Measurements from ENCODE around the gene PRKAB2.
"Not testable (repeated sequence)": the region's sequence is repeated elsewhere in the genome, so short reads cannot be mapped to it uniquely, and the experiment has no call there.

PRKAB2 gene

GRCh38 chr1:147172168-147173016 is at the start of gene PRKAB2:
TSS of gene PRKAB2 (minus strand) at chr1:147172470. CDS start at chr1:147172144, 326 bp downstream.
- DNase-seq (ENCODE audit: low read depth, low spot score) = peak; percentile 73

GRCh38 chr1:147218606-147219005 is 46.3 kb upstream of the PRKAB2 start:
- no peak for DNase-seq (ENCODE audit: low read depth, low spot score)

GRCh38 chr1:147217141-147217540 is 44.9 kb upstream of the PRKAB2 start:
- DNase-seq (ENCODE audit: low read depth, low spot score) = no peak

- no peak for DNase-seq (ENCODE audit: low read depth, low spot score)
Observed at GRCh38 chr1:147216124-147216523, 43.9 kb upstream of the PRKAB2 start.

- DNase-seq (ENCODE audit: low read depth, low spot score) = no peak
Observed at GRCh38 chr1:147215540-147215916, 43.3 kb upstream of the PRKAB2 start.

GRCh38 chr1:147214842-147215539 is 42.7 kb upstream of the PRKAB2 start:
- no peak for DNase-seq (ENCODE audit: low read depth, low spot score)

- no peak for DNase-seq (ENCODE audit: low read depth, low spot score)
Observed at GRCh38 chr1:147214325-147214724, 42.1 kb upstream of the PRKAB2 start.

- DNase-seq (ENCODE audit: low read depth, low spot score) = no peak
Observed at GRCh38 chr1:147213271-147213670, 41.0 kb upstream of the PRKAB2 start.

- DNase-seq (ENCODE audit: low read depth, low spot score) = no peak
Observed at GRCh38 chr1:147211577-147211976, 39.3 kb upstream of the PRKAB2 start.

GRCh38 chr1:147210987-147211386 is 38.7 kb upstream of the PRKAB2 start:
- DNase-seq (ENCODE audit: low read depth, low spot score) = no peak

GRCh38 chr1:147209825-147210821 is 37.9 kb upstream of the PRKAB2 start:
- no peak for DNase-seq (ENCODE audit: low read depth, low spot score)

GRCh38 chr1:147208619-147209018 is 36.3 kb upstream of the PRKAB2 start:
- no peak for DNase-seq (ENCODE audit: low read depth, low spot score)

- no peak for DNase-seq (ENCODE audit: low read depth, low spot score)
Observed at GRCh38 chr1:147207192-147207591, 34.9 kb upstream of the PRKAB2 start.

- DNase-seq (ENCODE audit: low read depth, low spot score) = no peak
Observed at GRCh38 chr1:147204080-147204479, 31.8 kb upstream of the PRKAB2 start.

GRCh38 chr1:147202576-147202975 is 30.3 kb upstream of the PRKAB2 start:
- DNase-seq (ENCODE audit: low read depth, low spot score) = no peak

GRCh38 chr1:147201786-147202185 is 29.5 kb upstream of the PRKAB2 start:
- DNase-seq (ENCODE audit: low read depth, low spot score) = no peak

- no peak for DNase-seq (ENCODE audit: low read depth, low spot score)
Observed at GRCh38 chr1:147201276-147201675, 29.0 kb upstream of the PRKAB2 start.

GRCh38 chr1:147197324-147197723 is 25.1 kb upstream of the PRKAB2 start:
- DNase-seq (ENCODE audit: low read depth, low spot score) = not testable (repeated sequence)

- DNase-seq (ENCODE audit: low read depth, low spot score) = no peak
Observed at GRCh38 chr1:147189514-147189913, 17.2 kb upstream of the PRKAB2 start.

GRCh38 chr1:147185432-147185831 is 13.2 kb upstream of the PRKAB2 start:
- no peak for DNase-seq (ENCODE audit: low read depth, low spot score)

GRCh38 chr1:147177611-147178380 is 5.5 kb upstream of the PRKAB2 start:
- no peak for DNase-seq (ENCODE audit: low read depth, low spot score)
